ENCODE data around the gene PDXDC1. TPM values are rescaled to one million over a fixed set of nuclear protein-coding genes. Genes with fewer than 3 reads are reported as not detected.
A peak's percentile ranks its signal among the peaks of the same experiment; 100 is the strongest.
"Not testable (repeated sequence)": the region's sequence is repeated elsewhere in the genome, so short reads cannot be mapped to it uniquely, and the experiment has no call there.

Gene PDXDC1
- total and polyA plus RNA-seq, 2 donors (not counting 1 experiment from before 2014, with no cell fraction given), result 48.1 to 103 TPM

GRCh38 chr16:14988661-14989191, 13.9 kb downstream of the PDXDC1 start:
- H3K9me3 Mint-ChIP-seq (ENCODE audit: insufficient read depth); CTCF ChIA-PET; POLR2A ChIA-PET; H3K4me3 ChIP-seq (ENCODE audit: control extremely low read depth in 1 of 5, extremely low read depth in 1 of 5, insufficient read depth in 1 of 5, low read depth in 2 of 5, low read length in 4 of 5); H3K9ac ChIP-seq (ENCODE audit: low read length); H2AFZ ChIP-seq (ENCODE audit: insufficient read depth, low read depth, low read length, poor library complexity, severe bottlenecking); intact Hi-C loops (cut with micrococcal nuclease); DNase-seq; H3K4me2 ChIP-seq (replicated peaks; ENCODE audit: low read depth, low read length, poor library complexity, severe bottlenecking); H3K9me3 ChIP-seq (ENCODE audit: control extremely low read depth in 1 of 3, control insufficient read depth in 2 of 3, insufficient read depth in 1 of 3, low read length in 2 of 3); H3K4me1 ChIP-seq (ENCODE audit: control insufficient read depth in 2 of 2, insufficient read depth in 2 of 2, low read length in 2 of 2); H3K27me3 Mint-ChIP-seq; H3K27me3 ChIP-seq (replicated peaks in 1 of 4; ENCODE audit: control extremely low read depth in 1 of 4, control insufficient read depth in 3 of 4, insufficient read depth in 4 of 4, low read length in 3 of 4); H3K27ac ChIP-seq (ENCODE audit: low read length in 2 of 2): not testable (repeated sequence)
- H3K4me1 Mint-ChIP-seq, result peaks cover 18% of the 10 kb centered on the region
- peaks cover 19% of the 10 kb centered on the region for H4K20me1 ChIP-seq (ENCODE audit: control insufficient read depth, insufficient read depth, low read length, poor library complexity, severe bottlenecking)
- H3K27ac Mint-ChIP-seq, result peak overlapping the region; percentile 77
- peaks cover 75% of the 10 kb centered on the region for H3K79me2 ChIP-seq (ENCODE audit: control insufficient read depth, insufficient read depth, low read length)
- H3K36me3 ChIP-seq (replicated peaks in 1 of 2; ENCODE audit: control extremely low read depth in 1 of 2, control insufficient read depth in 1 of 2, extremely low read depth in 1 of 2, insufficient read depth in 2 of 2, low read length in 1 of 2), result peaks cover 0 to 17% of the 10 kb centered on the region in 2 experiments
- 83% methylated on average over 25 of the region's 25 CpGs for WGBS (ENCODE audit: insufficient coverage)
- peak; percentile 70 for ATAC-seq (ENCODE audit: low read depth)
- H3K4me3 Mint-ChIP-seq, result peak overlapping the region; percentile 78

GRCh38 chr16:14989291-14990281, 14.8 kb downstream of the PDXDC1 start:
- H3K4me3 ChIP-seq (ENCODE audit: control extremely low read depth in 1 of 5, extremely low read depth in 1 of 5, insufficient read depth in 1 of 5, low read depth in 2 of 5, low read length in 4 of 5); POLR2A ChIA-PET; H3K9me3 Mint-ChIP-seq (ENCODE audit: insufficient read depth); H3K27me3 ChIP-seq (replicated peaks in 1 of 4; ENCODE audit: control extremely low read depth in 1 of 4, control insufficient read depth in 3 of 4, insufficient read depth in 4 of 4, low read length in 3 of 4); H3K9me3 ChIP-seq (ENCODE audit: control extremely low read depth in 1 of 3, control insufficient read depth in 2 of 3, insufficient read depth in 1 of 3, low read length in 2 of 3); H3K4me2 ChIP-seq (replicated peaks; ENCODE audit: low read depth, low read length, poor library complexity, severe bottlenecking); H3K4me1 ChIP-seq (ENCODE audit: control insufficient read depth in 2 of 2, insufficient read depth in 2 of 2, low read length in 2 of 2); H2AFZ ChIP-seq (ENCODE audit: insufficient read depth, low read depth, low read length, poor library complexity, severe bottlenecking); H3K27me3 Mint-ChIP-seq; H3K9ac ChIP-seq (ENCODE audit: low read length); intact Hi-C loops (cut with micrococcal nuclease); H3K27ac ChIP-seq (ENCODE audit: low read length in 2 of 2); CTCF ChIA-PET: not testable (repeated sequence)
- Mint-ChIP-seq H3K4me3 (peak overlapping the region; percentile 81), H3K4me1 (peaks cover 19% of the 10 kb centered on the region), H3K27ac (peak overlapping the region; percentile 5)
- ATAC-seq (ENCODE audit: low read depth), result peak; percentile 71
- Histone ChIP-seq H4K20me1 (ENCODE audit: control insufficient read depth, insufficient read depth, low read length, poor library complexity, severe bottlenecking) (peaks cover 18% of the 10 kb centered on the region), H3K79me2 (ENCODE audit: control insufficient read depth, insufficient read depth, low read length) (peaks cover 74% of the 10 kb centered on the region), H3K36me3 (replicated peaks in 1 of 2; ENCODE audit: control extremely low read depth in 1 of 2, control insufficient read depth in 1 of 2, extremely low read depth in 1 of 2, insufficient read depth in 2 of 2, low read length in 1 of 2) (peaks cover 0 to 16% of the 10 kb centered on the region in 2 experiments)
- 47% methylated on average over 71 of the region's 98 CpGs for WGBS (ENCODE audit: insufficient coverage)
- peak; percentile 32 for DNase-seq

- H3K9me3 Mint-ChIP-seq (ENCODE audit: insufficient read depth); H3K4me1 ChIP-seq (ENCODE audit: control insufficient read depth in 2 of 2, insufficient read depth in 2 of 2, low read length in 2 of 2); H3K4me2 ChIP-seq (replicated peaks; ENCODE audit: low read depth, low read length, poor library complexity, severe bottlenecking); H3K4me3 Mint-ChIP-seq; intact Hi-C loops (cut with micrococcal nuclease); H3K9me3 ChIP-seq (ENCODE audit: control extremely low read depth in 1 of 3, control insufficient read depth in 2 of 3, insufficient read depth in 1 of 3, low read length in 2 of 3); ATAC-seq (ENCODE audit: low read depth); H3K27me3 Mint-ChIP-seq; CTCF ChIA-PET; DNase-seq; H3K4me3 ChIP-seq (ENCODE audit: control extremely low read depth in 1 of 5, extremely low read depth in 1 of 5, insufficient read depth in 1 of 5, low read depth in 2 of 5, low read length in 4 of 5); H3K27ac Mint-ChIP-seq; H3K36me3 ChIP-seq (replicated peaks in 1 of 2; ENCODE audit: control extremely low read depth in 1 of 2, control insufficient read depth in 1 of 2, extremely low read depth in 1 of 2, insufficient read depth in 2 of 2, low read length in 1 of 2); H3K9ac ChIP-seq (ENCODE audit: low read length); H3K27ac ChIP-seq (ENCODE audit: low read length in 2 of 2); H3K27me3 ChIP-seq (replicated peaks in 1 of 4; ENCODE audit: control extremely low read depth in 1 of 4, control insufficient read depth in 3 of 4, insufficient read depth in 4 of 4, low read length in 3 of 4); H2AFZ ChIP-seq (ENCODE audit: insufficient read depth, low read depth, low read length, poor library complexity, severe bottlenecking); POLR2A ChIA-PET: not testable (repeated sequence)
- Histone ChIP-seq H3K79me2 (ENCODE audit: control insufficient read depth, insufficient read depth, low read length) (peaks cover 53% of the 10 kb centered on the region), H4K20me1 (ENCODE audit: control insufficient read depth, insufficient read depth, low read length, poor library complexity, severe bottlenecking) (peaks cover 13% of the 10 kb centered on the region)
- WGBS (ENCODE audit: insufficient coverage), result no CpG with 5 or more reads among the region's 7 CpGs
- peaks cover 26% of the 10 kb centered on the region for H3K4me1 Mint-ChIP-seq
Observed at GRCh38 chr16:14993277-14994151, 18.7 kb downstream of the PDXDC1 start.

Measured in B cell (primary cell).